HTR-8/SVneo (cell line): ENCODE results near the gene CTSH.

ENCODE experiments used
- DNase-seq: peaks from one replicate; pipeline ENCODE4 v3.0.0; 2011; ENCODE audit warnings: low spot score, mixed read lengths; ENCODE audit not compliant: insufficient read length
- FAIRE-seq: peaks from 2 replicates; lab custom pipeline; 2011; peaks lifted over from hg19 to GRCh38; lab: Jason Lieb, UNC

CTSH gene

GRCh38 chr15:78978601-78979179 lies 33.8 kb upstream of the CTSH start:
- FAIRE-seq (no peak), DNase-seq (no peak)

- FAIRE-seq (no peak), DNase-seq (no peak)
Measured at GRCh38 chr15:78977591-78978347, 32.9 kb upstream of the CTSH start.

- no peak for DNase-seq
- no peak for FAIRE-seq
Measured at GRCh38 chr15:78977091-78977571, 32.3 kb upstream of the CTSH start.

- DNase-seq: no peak
- FAIRE-seq: no peak
Measured at GRCh38 chr15:78976691-78977090, 31.8 kb upstream of the CTSH start.

- no peak for DNase-seq
- no peak for FAIRE-seq
Measured at GRCh38 chr15:78974272-78974918, 29.5 kb upstream of the CTSH start.

GRCh38 chr15:78969687-78970349 lies 25.0 kb upstream of the CTSH start:
- FAIRE-seq: no peak

GRCh38 chr15:78968539-78969271 lies 23.9 kb upstream of the CTSH start:
- FAIRE-seq: no peak

More at GRCh38 chr15:78969687-78970349, 25.0 kb upstream of the CTSH start:
- no peak for DNase-seq

GRCh38 chr15:78968114-78968513 lies 23.3 kb upstream of the CTSH start:
- no peak for DNase-seq

More at GRCh38 chr15:78968539-78969271, 23.9 kb upstream of the CTSH start:
- DNase-seq: no peak

GRCh38 chr15:78960308-78960707 lies 15.5 kb upstream of the CTSH start:
- FAIRE-seq: no peak

More at GRCh38 chr15:78968114-78968513, 23.3 kb upstream of the CTSH start:
- no peak for FAIRE-seq

GRCh38 chr15:78959360-78959759 lies 14.5 kb upstream of the CTSH start:
- DNase-seq (no peak), FAIRE-seq (no peak)

More at GRCh38 chr15:78960308-78960707, 15.5 kb upstream of the CTSH start:
- DNase-seq: no peak

GRCh38 chr15:78957416-78958093 lies 12.7 kb upstream of the CTSH start:
- DNase-seq: no peak
- no peak for FAIRE-seq

GRCh38 chr15:78956937-78957336 lies 12.1 kb upstream of the CTSH start:
- FAIRE-seq (no peak), DNase-seq (no peak)

- DNase-seq (no peak), FAIRE-seq (no peak)
Measured at GRCh38 chr15:78955355-78955754, 10.5 kb upstream of the CTSH start.

- FAIRE-seq (no peak), DNase-seq (no peak)
Measured at GRCh38 chr15:78951841-78952238, 7.0 kb upstream of the CTSH start.

GRCh38 chr15:78950902-78951840 lies 6.3 kb upstream of the CTSH start:
- no peak for DNase-seq
- FAIRE-seq: no peak

- DNase-seq: no peak
- FAIRE-seq: no peak
Measured at GRCh38 chr15:78950343-78950742, 5.5 kb upstream of the CTSH start.

GRCh38 chr15:78949461-78949860 lies 4.6 kb upstream of the CTSH start:
- DNase-seq (no peak), FAIRE-seq (no peak)

- DNase-seq: no peak
- FAIRE-seq: no peak
Measured at GRCh38 chr15:78947506-78947905, 2.7 kb upstream of the CTSH start.
